HG03196 (cell line): ENCODE data around the gene CD320.
"Not testable (repeated sequence)": the region's sequence is repeated elsewhere in the genome, so short reads cannot be mapped to it uniquely, and the experiment has no call there.

Experiments used
- ATAC-seq: cut with Tn5 transposase; IDR thresholded peaks from one replicate; pipeline ENCODE4 v1.9.1; 2021; ENCODE audit not compliant: unreplicated experiment

CD320 gene

GRCh38 chr19:8333767-8334457, 25.8 kb upstream of the CD320 start:
- no peak for ATAC-seq

- no peak for ATAC-seq
Measured at GRCh38 chr19:8332976-8333766, 25.0 kb upstream of the CD320 start.

GRCh38 chr19:8331263-8331845, 23.2 kb upstream of the CD320 start:
- no peak for ATAC-seq

- no peak for ATAC-seq
Measured at GRCh38 chr19:8329996-8330395, 21.8 kb upstream of the CD320 start.

- ATAC-seq: no peak
Measured at GRCh38 chr19:8325454-8325853, 17.3 kb upstream of the CD320 start.

- no peak for ATAC-seq
Measured at GRCh38 chr19:8324186-8325050, 16.3 kb upstream of the CD320 start.

- ATAC-seq: no peak
Measured at GRCh38 chr19:8323781-8324185, 15.6 kb upstream of the CD320 start.

- no peak for ATAC-seq
Measured at GRCh38 chr19:8322638-8322997, 14.5 kb upstream of the CD320 start.

- no peak for ATAC-seq
Measured at GRCh38 chr19:8321986-8322637, 14.0 kb upstream of the CD320 start.

GRCh38 chr19:8321067-8321985, 13.2 kb upstream of the CD320 start, which contains the start of the genes NDUFA7 and RPS28:
Gene NDUFA7, minus strand, starts transcription at chr19:8321375. Its CDS starts 17 bp downstream, at chr19:8321358.
Gene RPS28, plus strand, starts transcription at chr19:8321496. Its CDS starts 35 bp downstream, at chr19:8321531.
- ATAC-seq: peak; percentile 88

GRCh38 chr19:8320564-8321066, 12.5 kb upstream of the CD320 start:
- ATAC-seq: no peak

- no peak for ATAC-seq
Measured at GRCh38 chr19:8319807-8320520, 11.8 kb upstream of the CD320 start.

- not testable (repeated sequence) for ATAC-seq
Measured at GRCh38 chr19:8318835-8319234, 10.7 kb upstream of the CD320 start.

GRCh38 chr19:8316351-8317125, 8.4 kb upstream of the CD320 start:
- ATAC-seq: no peak

GRCh38 chr19:8314981-8315640, 7.0 kb upstream of the CD320 start:
- not testable (repeated sequence) for ATAC-seq

- ATAC-seq: no peak
Measured at GRCh38 chr19:8311461-8312260, 3.5 kb upstream of the CD320 start.
